A673 (cell line): ENCODE measurements around the gene PLEKHG4.

ENCODE experiments used
- CTCF ChIP-seq: fragments of 300-800, 200-600 bp; sonication (generic); conservative IDR thresholded peaks from 2 replicates; pipeline ENCODE4 v1.5.1; 2017; ENCODE audit warnings: low read depth, mild to moderate bottlenecking, antibody characterized with exemption, low read length, moderate library complexity, mixed read lengths
- EZH2 ChIP-seq: fragments of 200-600 bp; sonication (generic); IDR thresholded peaks from 2 replicates; pipeline ENCODE4 v1.6.1; 2017; ENCODE audit warnings: borderline replicate concordance, low read depth, mild to moderate bottlenecking, mixed read lengths, antibody characterized with exemption, low read length; ENCODE audit not compliant: poor library complexity, severe bottlenecking

- TF ChIP-seq CTCF (no peak), EZH2 (no peak)
Measured at GRCh38 chr16:67233596-67233995, 45.7 kb upstream of the PLEKHG4 start.
